ENCODE results near the gene VAV3.

DNA sequence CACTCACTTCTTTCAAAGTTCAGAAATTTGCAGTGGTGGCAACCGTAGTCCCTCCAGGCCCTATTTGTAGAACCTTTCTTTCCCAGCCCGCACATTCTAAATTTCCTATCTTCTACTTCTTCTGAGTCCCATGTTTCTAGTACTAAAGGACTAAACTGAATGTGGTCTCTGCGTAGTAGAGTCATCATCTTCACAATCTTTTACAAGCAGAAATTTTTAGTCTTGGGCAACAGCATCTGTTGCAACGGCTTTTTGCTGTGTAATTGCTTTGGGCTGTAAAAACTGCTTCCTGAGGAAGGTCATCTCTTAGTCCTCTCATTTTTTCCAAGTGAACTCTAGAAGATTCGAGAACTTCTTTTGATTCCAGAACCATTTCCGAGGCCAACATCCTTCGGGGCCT, 23.9 kb downstream of the VAV3 start:
- TF ChIP-seq, protein P1, sequence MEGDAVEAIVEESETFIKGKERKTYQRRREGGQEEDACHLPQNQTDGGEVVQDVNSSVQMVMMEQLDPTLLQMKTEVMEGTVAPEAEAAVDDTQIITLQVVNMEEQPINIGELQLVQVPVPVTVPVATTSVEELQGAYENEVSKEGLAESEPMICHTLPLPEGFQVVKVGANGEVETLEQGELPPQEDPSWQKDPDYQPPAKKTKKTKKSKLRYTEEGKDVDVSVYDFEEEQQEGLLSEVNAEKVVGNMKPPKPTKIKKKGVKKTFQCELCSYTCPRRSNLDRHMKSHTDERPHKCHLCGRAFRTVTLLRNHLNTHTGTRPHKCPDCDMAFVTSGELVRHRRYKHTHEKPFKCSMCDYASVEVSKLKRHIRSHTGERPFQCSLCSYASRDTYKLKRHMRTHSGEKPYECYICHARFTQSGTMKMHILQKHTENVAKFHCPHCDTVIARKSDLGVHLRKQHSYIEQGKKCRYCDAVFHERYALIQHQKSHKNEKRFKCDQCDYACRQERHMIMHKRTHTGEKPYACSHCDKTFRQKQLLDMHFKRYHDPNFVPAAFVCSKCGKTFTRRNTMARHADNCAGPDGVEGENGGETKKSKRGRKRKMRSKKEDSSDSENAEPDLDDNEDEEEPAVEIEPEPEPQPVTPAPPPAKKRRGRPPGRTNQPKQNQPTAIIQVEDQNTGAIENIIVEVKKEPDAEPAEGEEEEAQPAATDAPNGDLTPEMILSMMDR (IDR thresholded peaks at IDR 0.05), result no peak
- TF ChIP-seq POLR2A (IDR thresholded peaks at IDR 0.05), result no peak

Measured in heart left ventricle (tissue), 13 donors.